ENCODE measurements around the gene P3H3.

P3H3 gene

GRCh38 chr12:6827982-6828780 is at the start of gene P3H3:
Gene P3H3, plus strand, starts transcription at chr12:6828407. Its CDS starts 34 bp downstream, at chr12:6828441.
- DNase-seq (ENCODE audit: low read depth in 2 of 2): no peak

DNA sequence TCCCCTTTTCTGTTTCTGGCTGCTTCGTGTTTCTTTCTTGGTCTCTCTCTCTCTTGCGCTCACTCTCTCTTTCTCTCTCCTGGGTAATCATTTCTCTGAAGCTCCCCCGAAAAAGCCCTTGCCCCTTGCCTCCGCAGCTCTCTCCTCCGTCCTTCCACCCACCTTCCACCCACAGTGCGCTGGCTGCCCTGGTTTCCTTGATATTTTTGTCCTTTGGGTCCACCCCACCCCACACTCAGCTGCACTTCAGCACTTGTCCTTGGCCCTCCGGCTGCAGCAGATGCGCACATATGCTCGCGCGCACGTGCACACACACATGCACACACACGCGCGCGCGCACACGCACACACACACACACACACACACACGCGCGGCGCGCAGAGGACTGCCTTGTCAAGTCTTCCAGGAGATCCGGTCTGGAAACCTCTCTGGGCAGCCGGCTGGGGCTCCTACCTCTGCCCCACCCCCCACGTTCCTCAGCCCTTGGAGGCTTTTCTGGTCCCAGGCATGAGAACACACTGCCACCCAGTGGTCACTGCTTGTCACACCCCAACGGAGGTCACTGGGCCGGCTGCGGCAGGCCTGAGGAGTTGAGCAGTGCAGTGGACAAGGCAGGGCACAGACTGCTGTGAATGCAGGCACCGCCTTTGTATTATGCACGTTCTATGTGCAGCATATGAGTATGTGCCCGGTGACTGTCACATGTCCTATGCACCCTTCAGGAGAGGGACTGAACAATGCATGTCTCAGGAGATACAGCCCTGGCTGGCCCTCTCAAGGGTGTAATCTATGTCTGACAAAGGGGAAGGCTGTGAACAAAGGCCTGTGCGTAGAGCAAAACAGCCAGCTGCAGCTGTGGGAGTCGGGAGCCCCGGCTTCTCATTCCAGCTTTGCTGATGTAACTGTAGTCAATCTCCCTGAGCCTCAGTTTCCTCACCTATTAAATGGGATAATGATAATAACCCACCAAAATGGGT is 49.3 kb upstream of the P3H3 start:
- peak; percentile 76 to 83 for DNase-seq (ENCODE audit: low read depth in 2 of 2)

GRCh38 chr12:6779708-6780432 is 48.3 kb upstream of the P3H3 start:
- no peak for DNase-seq (ENCODE audit: low read depth in 2 of 2)

GRCh38 chr12:6780573-6780972 is 47.6 kb upstream of the P3H3 start:
- DNase-seq (ENCODE audit: low read depth in 2 of 2): no peak

DNA sequence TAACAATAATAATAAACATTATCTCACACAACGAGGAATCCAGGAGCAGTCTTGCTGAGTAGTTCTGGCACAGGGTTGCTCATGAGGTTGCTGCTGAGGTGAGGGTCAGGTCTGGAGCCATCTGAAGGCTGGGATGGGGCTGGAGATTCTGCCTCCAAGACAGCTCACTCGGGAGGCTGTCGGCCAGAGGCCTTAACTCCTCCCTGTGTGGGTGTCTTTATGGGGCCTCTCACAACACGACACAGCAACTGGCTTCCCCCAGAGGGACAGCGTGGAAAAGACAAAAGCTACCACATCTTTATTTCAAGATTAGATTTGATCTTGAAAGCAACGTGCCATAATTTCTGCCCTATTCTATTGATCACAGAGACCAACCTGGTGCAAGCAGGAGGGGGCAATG is 46.1 kb upstream of the P3H3 start:
- no peak for DNase-seq (ENCODE audit: low read depth in 2 of 2)

- no peak for DNase-seq (ENCODE audit: low read depth in 2 of 2)
Observed at GRCh38 chr12:6782850-6783566, 45.2 kb upstream of the P3H3 start.

GRCh38 chr12:6783828-6784227 is 44.4 kb upstream of the P3H3 start:
- DNase-seq (ENCODE audit: low read depth in 2 of 2): no peak

GRCh38 chr12:6784296-6784695 is 43.9 kb upstream of the P3H3 start:
- no peak for DNase-seq (ENCODE audit: low read depth in 2 of 2)

DNA sequence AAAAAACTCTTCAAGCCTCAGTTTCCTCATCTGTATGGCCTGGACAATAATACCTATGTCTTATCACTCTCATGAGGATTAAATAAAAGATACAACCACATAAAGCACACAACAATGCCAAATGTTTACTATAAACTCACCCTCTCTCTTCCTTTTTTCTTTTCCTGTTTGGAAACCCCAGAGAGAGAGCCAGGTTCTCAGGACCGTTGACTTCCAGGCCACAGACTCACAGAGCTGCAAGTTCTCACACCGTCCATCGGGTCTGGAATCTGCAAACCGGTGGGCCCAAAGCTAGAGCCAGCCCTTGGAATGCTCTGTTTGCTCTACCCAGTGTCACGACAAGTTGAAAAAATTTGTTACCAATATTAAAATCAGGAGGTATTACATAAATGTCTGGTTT is 43.4 kb upstream of the P3H3 start:
- DNase-seq (ENCODE audit: low read depth in 2 of 2): no peak

DNA sequence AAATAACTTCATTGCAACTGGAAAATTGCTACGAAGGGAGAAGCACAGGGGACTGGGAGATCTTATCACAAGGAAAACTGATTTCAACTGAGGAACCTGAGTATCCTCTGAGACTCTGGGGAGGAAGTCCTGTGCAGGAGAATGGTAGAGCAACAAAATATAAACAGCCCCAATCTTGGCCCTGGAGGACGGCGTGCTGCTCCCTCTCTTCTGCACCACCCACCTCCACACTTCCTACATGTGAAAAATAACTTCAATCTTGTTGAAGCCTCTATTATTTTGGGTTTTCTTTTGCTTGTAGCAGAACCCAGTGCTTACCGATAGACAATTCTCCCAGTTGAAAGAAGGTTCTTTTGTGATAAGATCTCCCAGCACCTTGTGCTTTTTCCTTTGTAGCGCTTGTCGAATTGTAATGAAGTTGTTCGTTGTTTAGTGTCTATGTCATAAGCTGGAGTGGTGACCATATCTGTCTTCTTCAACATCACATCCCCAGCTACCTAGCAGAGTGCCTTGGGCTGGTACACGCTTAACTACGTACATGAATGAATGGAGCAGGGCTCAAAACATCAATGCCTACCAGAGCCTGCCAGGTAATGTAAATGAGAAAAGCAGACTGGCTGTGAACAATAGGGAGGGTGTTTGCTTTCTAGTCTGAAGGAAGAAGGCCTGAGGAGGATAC is 41.7 kb upstream of the P3H3 start:
- no peak for DNase-seq (ENCODE audit: low read depth in 2 of 2)

- DNase-seq (ENCODE audit: low read depth in 2 of 2): no peak
Observed at GRCh38 chr12:6787309-6787708, 40.9 kb upstream of the P3H3 start.

DNA sequence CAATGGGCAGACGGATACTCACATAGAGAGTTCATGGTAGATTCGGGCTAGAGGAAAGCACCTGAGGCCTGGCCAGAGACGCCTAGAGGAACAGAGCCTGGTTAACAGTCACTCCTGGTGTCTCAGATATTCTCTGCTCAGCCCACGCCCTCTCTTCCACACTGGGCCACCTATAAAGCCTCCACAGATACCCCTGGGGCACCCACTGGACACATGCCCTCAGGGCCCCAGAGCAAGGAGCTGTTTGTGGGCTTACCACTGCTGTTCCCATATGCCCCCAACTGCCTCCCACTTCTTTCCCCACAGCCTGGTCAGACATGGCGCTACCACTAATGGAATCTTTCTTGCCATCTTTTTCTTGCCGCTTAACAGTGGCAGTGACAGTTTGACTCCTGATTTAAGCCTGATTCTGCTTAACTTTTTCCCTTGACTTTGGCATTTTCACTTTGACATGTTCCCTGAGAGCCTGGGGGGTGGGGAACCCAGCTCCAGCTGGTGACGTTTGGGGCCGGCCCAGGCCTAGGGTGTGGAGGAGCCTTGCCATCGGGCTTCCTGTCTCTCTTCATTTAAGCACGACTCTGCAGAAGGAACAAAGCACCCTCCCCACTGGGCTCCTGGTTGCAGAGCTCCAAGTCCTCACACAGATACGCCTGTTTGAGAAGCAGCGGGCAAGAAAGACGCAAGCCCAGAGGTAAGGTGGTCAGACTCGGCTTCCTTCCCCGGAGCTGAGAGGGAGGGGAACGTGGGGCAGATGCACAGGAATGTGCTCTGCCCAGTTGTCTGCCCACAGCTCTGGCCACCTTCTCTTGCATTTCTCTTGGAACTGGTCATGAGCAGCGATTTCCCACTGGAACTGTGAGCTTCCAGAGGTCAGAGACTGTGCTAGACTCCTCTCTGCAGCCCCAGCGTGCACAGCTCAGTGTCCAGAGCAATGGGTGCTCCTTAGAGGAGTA is 39.0 kb upstream of the P3H3 start, which contains the start of gene CD4:
Gene CD4 (plus strand): TSS at position 557 of the 953 bp plus-strand sequence. CDS start 10,611 bp downstream, outside the sequence.
- no peak for DNase-seq (ENCODE audit: low read depth in 2 of 2)

DNA sequence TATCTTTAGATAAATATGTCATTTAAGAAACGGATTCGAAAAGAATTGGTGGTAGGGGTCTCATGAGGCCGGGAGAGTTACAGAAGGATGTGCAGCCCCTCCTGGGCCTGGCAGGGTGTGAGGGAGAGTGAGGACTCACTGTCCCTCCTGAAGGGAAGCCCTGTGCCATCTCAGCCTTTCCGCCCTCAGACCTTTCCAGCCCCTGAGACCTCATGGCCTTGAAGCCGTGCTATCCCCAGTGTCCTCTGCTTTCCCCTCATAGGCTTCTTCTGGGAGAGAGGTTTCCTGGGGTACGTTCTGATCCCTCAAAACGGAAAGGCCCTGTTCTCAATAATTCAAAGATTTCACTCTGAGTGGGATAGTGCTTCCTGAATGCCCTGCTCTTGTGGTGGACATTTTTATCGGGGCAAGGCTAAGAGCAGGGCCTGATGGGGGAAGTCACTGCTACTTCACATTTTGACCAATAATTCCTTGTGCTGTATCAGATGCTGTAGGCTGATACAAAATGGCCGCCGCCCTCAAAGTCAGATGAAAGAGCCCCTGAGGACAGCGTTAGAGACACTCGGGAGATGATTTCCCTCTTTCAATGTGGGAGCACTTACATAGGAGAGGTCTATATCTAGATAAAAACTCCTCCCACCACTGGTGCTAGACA is 37.6 kb upstream of the P3H3 start:
- DNase-seq (ENCODE audit: low read depth in 2 of 2): no peak

DNA sequence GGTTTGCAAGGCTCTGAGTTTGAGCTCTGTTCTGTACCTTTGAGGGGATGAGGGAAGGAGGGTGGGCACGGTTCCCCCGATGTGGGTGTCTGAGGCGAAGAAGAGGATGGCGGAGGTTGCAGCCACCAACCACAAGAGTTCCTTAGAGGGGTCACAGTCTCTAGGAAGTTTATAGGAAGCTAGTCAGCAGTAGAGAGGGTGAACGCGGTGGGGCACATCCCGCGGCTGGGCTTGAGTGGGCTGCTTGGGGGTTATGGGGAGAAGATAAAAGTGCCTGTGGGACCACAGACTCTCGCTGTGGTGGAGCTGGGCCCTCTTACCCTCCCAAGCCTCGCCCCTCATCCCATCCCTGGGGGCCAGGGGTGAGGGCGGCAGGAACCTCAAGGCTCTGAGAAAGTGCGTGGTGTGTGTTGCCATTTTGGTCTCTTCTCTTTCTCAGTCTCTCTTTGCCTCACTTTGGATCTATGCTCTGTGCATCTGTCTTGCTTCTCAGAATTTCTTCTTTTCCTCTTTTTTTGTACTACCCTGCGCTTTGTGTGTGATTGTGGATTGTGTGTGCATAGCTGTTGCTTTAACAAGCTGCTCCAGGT is 36.2 kb upstream of the P3H3 start:
- DNase-seq (ENCODE audit: low read depth in 2 of 2): no peak

GRCh38 chr12:6792522-6793201 is 35.5 kb upstream of the P3H3 start:
- DNase-seq (ENCODE audit: low read depth in 2 of 2): no peak

DNA sequence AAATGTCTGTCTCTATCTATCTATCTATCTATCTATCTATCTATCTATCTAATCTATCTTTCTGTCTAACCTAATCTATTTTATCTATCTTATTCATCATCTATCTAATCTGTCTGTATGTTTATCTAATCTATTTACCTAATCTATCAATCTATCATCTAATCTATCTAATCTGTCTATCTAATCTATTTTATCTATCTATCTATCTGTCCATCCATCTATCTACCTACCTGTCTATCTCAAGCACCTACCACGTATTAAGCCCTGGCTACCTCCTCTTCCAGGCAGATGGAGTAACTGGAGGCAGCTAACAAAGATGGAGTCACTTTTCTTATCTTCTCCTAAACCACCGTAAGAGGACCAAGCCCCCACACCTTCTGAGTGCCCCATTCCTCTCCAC is 33.1 kb upstream of the P3H3 start:
- DNase-seq (ENCODE audit: low read depth in 2 of 2): no peak

GRCh38 chr12:6796576-6796975 is 31.6 kb upstream of the P3H3 start:
- DNase-seq (ENCODE audit: low read depth in 2 of 2): no peak

DNA sequence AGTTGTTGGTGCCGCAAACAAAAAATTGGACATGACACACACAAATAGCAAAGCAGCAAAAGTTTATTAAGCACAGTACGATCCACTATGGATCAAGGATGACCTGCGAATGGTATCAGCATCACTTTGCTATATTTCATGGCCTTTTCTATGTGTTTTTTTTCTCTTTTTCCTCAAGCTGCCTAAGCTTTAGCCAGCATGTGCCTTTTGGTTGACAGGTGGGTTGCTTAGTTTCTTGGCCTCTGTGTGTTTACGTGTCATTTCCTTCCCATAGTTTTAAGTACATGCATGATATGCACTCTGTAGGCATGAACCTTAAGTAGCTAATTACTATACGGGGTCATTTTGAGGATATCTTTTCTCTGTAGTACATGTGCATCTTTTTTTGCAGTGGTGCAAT is 29.1 kb upstream of the P3H3 start:
- no peak for DNase-seq (ENCODE audit: low read depth in 2 of 2)

All from stimulated activated CD8-positive, alpha-beta memory T cell treated with anti-CD3 and anti-CD28 coated beads, Interleukin-7, amount 100 ng/mL, for 4 hours (primary cell).